CD14-positive monocyte (primary cell): ENCODE results near the gene ATG10. TPM values are rescaled to one million over a fixed set of nuclear protein-coding genes. Genes with fewer than 3 reads are reported as not detected.

ENCODE experiments used
- DNase-seq, 3 donors: peaks; one replicate each; pipeline ENCODE4 v3.0.0-alpha.2; 2011 to 2022
- H2AFZ ChIP-seq: 2 replicates; pipeline ENCODE4 v1.6.0; 2012; ENCODE audit warnings: mild to moderate bottlenecking, low read depth, low read length, inconsistent platforms; ENCODE audit not compliant: insufficient read depth, poor library complexity, severe bottlenecking
- H3K27ac ChIP-seq, 2 donors: 1 replicate in 1 of 2; 2 replicates in 1 of 2; pipeline ENCODE4 v1.5.1; 2012 to 2013; ENCODE audit warnings: low read length in 2 of 2, control low read depth in 1 of 2, inconsistent platforms in 1 of 2, low read depth in 1 of 2, mild to moderate bottlenecking in 1 of 2
- H3K27me3 ChIP-seq, 2 donors: one replicate each; pipeline versions ENCODE4 v1.6.0 to v1.6.1; 2011 to 2013; ENCODE audit warnings: low read length in 2 of 2; ENCODE audit not compliant: control insufficient read depth in 2 of 2, insufficient read depth in 2 of 2
- H3K36me3 ChIP-seq, 2 donors: replicated peaks in 1 of 2; 1 replicate in 1 of 2; 2 replicates in 1 of 2; pipeline versions ENCODE4 v1.5.1 to v1.6.1; 2012 to 2013; ENCODE audit warnings: low read length in 2 of 2, control low read depth in 1 of 2, inconsistent platforms in 1 of 2, mild to moderate bottlenecking in 1 of 2; ENCODE audit not compliant: insufficient read depth in 2 of 2, control insufficient read depth in 1 of 2
- H3K4me1 ChIP-seq, 2 donors: 1 replicate in 1 of 2; 2 replicates in 1 of 2; pipeline versions ENCODE4 v1.5.1 to v1.6.1; 2012 to 2013; ENCODE audit warnings: low read length in 2 of 2, control low read depth in 1 of 2, inconsistent platforms in 1 of 2, mild to moderate bottlenecking in 1 of 2, moderate library complexity in 1 of 2; ENCODE audit not compliant: insufficient read depth in 2 of 2, control insufficient read depth in 1 of 2
- H3K4me2 ChIP-seq: replicated peaks from 2 replicates; pipeline ENCODE3; 2012; ENCODE audit warnings: low read length, moderate library complexity, mild to moderate bottlenecking; ENCODE audit not compliant: poor library complexity, severe bottlenecking; ENCODE audit errors: extremely low read depth
- H3K4me3 ChIP-seq, 3 experiments: fragments of 200-600 bp in 1 of 3; sonication (generic) in 1 of 3; replicated peaks in 1 of 3; 1 replicate in 2 of 3; 2 replicates in 1 of 3; pipeline ENCODE4 v1.5.1; 2011 to 2013; ENCODE audit warnings: low read length in 3 of 3, mild to moderate bottlenecking in 3 of 3, control low read depth in 2 of 3, low read depth in 2 of 3, inconsistent platforms in 1 of 3, moderate library complexity in 1 of 3
- H3K79me2 ChIP-seq: 2 replicates; pipeline ENCODE4 v1.6.0; 2012; ENCODE audit warnings: mild to moderate bottlenecking, control low read depth, inconsistent platforms, low read length, moderate library complexity; ENCODE audit not compliant: insufficient read depth
- H3K9ac ChIP-seq: 2 replicates; pipeline ENCODE4 v1.6.0; 2017; ENCODE audit warnings: low read length, mild to moderate bottlenecking; ENCODE audit not compliant: insufficient read depth, poor library complexity, severe bottlenecking
- H3K9me3 ChIP-seq, 2 donors: replicated peaks in 1 of 2; 1 replicate in 1 of 2; 2 replicates in 1 of 2; pipeline versions ENCODE4 v1.5.1 to v1.6.1; 2012 to 2013; ENCODE audit warnings: low read length in 2 of 2, control low read depth in 1 of 2; ENCODE audit not compliant: control insufficient read depth in 1 of 2, insufficient read depth in 1 of 2
- H4K20me1 ChIP-seq: 2 replicates; pipeline ENCODE4 v1.6.0; 2012; ENCODE audit warnings: mild to moderate bottlenecking, low read length, control low read depth, moderate library complexity; ENCODE audit not compliant: insufficient read depth
- H3K27ac Mint-ChIP-seq, 7 donors: one replicate each; pipeline ENCODE4 v1.8.0; 2020; ENCODE audit warnings: mild to moderate bottlenecking in 7 of 7, mixed read lengths in 7 of 7, moderate library complexity in 6 of 7, inconsistent platforms in 2 of 7
- H3K27me3 Mint-ChIP-seq, 3 donors: one replicate each; pipeline ENCODE4 v1.8.0; 2021 to 2022; ENCODE audit warnings: low read depth in 3 of 3, mild to moderate bottlenecking in 3 of 3, mixed read lengths in 3 of 3, moderate library complexity in 3 of 3, inconsistent platforms in 1 of 3
- H3K36me3 Mint-ChIP-seq, 2 donors: one replicate each; pipeline ENCODE4 v1.8.0; 2020; ENCODE audit warnings: mixed read lengths in 2 of 2, inconsistent platforms in 1 of 2, mild to moderate bottlenecking in 1 of 2
- H3K4me1 Mint-ChIP-seq: one replicate; pipeline ENCODE4 v1.8.0; 2020; ENCODE audit warnings: mild to moderate bottlenecking, mixed read lengths
- H3K4me3 Mint-ChIP-seq, 2 donors: one replicate each; pipeline ENCODE4 v1.8.0; 2020; ENCODE audit warnings: mild to moderate bottlenecking in 2 of 2, mixed read lengths in 2 of 2, moderate library complexity in 1 of 2
- H3K9me3 Mint-ChIP-seq, 7 donors: one replicate each; pipeline ENCODE4 v1.8.0; 2020 to 2022; ENCODE audit warnings: mixed read lengths in 7 of 7, mild to moderate bottlenecking in 6 of 7, moderate library complexity in 6 of 7, inconsistent platforms in 2 of 7
- CTCF ChIP-seq: fragments of 200-600 bp; IDR thresholded peaks from one replicate; pipeline ENCODE4 v1.8.0; 2022; ENCODE audit warnings: antibody characterized with exemption, mild to moderate bottlenecking
- WGBS: methylation state at CpG from one replicate; pipeline ENCODE4 v1.1.5; 2013; ENCODE audit warnings: missing lambda C conversion rate; ENCODE audit not compliant: insufficient coverage; 5-methylcytosine and 5-hydroxymethylcytosine counted together
- intact Hi-C, 2 donors: fragments of 100-400 bp; cut with micrococcal nuclease; formaldehyde crosslinking; loops; one replicate each; pipeline versions ENCODE4 v1.15.0 to v1.15.1; 2023
- polyA plus RNA-seq, 3 donors: library from polyadenylated mRNA; depleted of rRNA in 1 of 3; unstranded in 2 of 3; stranded (reverse) in 1 of 3; fragments of 300-500 nt in 2 of 3; fragments of >200 nt in 1 of 3; fragmentation: Illumina TruSeq in 2 of 3; gene quantifications; 1 replicate in 2 of 3; 2 replicates in 1 of 3; pipeline ENCODE4 v1.2.3, GENCODE V29; 2012 to 2021

ATG10 gene
- polyA plus RNA-seq, 3 donors, result 2.1 to 7.9 (median 5.6) TPM

GRCh38 chr5:81924442-81924841, 47.4 kb upstream of the ATG10 start:
- H3K27me3 Mint-ChIP-seq, result peaks cover 0 to 2% (median 0%) of the 10 kb centered on the region in 3 donors
- no peak overlapping the region for H3K27ac Mint-ChIP-seq

GRCh38 chr5:81925009-81925408, 46.8 kb upstream of the ATG10 start:
- peak overlapping the region; percentile 37 for H2AFZ ChIP-seq
- no peaks in the 10 kb centered on the region for H3K27me3 ChIP-seq
- WGBS, result 98% methylated on average over 4 of the region's 4 CpGs
- H3K9me3 ChIP-seq, result no peaks in the 10 kb centered on the region
- H3K4me2 ChIP-seq, result no peak overlapping the region
- H3K36me3 Mint-ChIP-seq, result peaks cover 0 to 1% of the 10 kb centered on the region in 2 donors
- intact Hi-C loops, result no loop called here
- TF ChIP-seq CTCF, result no peak
- H3K27ac ChIP-seq, result no peak overlapping the region
- no peak overlapping the region for H3K4me3 ChIP-seq
- no peaks in the 10 kb centered on the region for H3K79me2 ChIP-seq
- no peaks in the 10 kb centered on the region for H4K20me1 ChIP-seq
- no peak for DNase-seq
- no peaks in the 10 kb centered on the region for H3K36me3 ChIP-seq
- H3K4me1 ChIP-seq, result no peaks in the 10 kb centered on the region
- no peak overlapping the region for H3K4me3 Mint-ChIP-seq
- H3K4me1 Mint-ChIP-seq, result no peaks in the 10 kb centered on the region
- peaks cover 2 to 7% (median 4%) of the 10 kb centered on the region in 7 donors for H3K9me3 Mint-ChIP-seq
- H3K9ac ChIP-seq, result no peak overlapping the region
- no peak overlapping the region for H3K27ac Mint-ChIP-seq
- peaks cover 0 to 2% (median 0%) of the 10 kb centered on the region in 3 donors for H3K27me3 Mint-ChIP-seq

More at GRCh38 chr5:81924442-81924841, 47.4 kb upstream of the ATG10 start:
- H2AFZ ChIP-seq, result no peak overlapping the region
- Mint-ChIP-seq H3K4me3 (no peak overlapping the region), H3K9me3 (peaks cover 2 to 7% (median 4%) of the 10 kb centered on the region in 7 donors), H3K36me3 (peaks cover 0 to 1% of the 10 kb centered on the region in 2 donors), H3K4me1 (no peaks in the 10 kb centered on the region)
- H3K27ac ChIP-seq, result no peak overlapping the region
- H3K36me3 ChIP-seq, result no peaks in the 10 kb centered on the region
- H3K4me3 ChIP-seq, result no peak overlapping the region
- no peaks in the 10 kb centered on the region for H3K4me1 ChIP-seq
- no peak overlapping the region for H3K4me2 ChIP-seq
- WGBS, result 100% methylated on average over 3 of the region's 4 CpGs
- DNase-seq, result no peak
- no peak for TF ChIP-seq CTCF
- no peak overlapping the region for H3K9ac ChIP-seq
- H4K20me1 ChIP-seq, result no peaks in the 10 kb centered on the region
- H3K79me2 ChIP-seq, result no peaks in the 10 kb centered on the region
- H3K9me3 ChIP-seq, result no peaks in the 10 kb centered on the region
- no peaks in the 10 kb centered on the region for H3K27me3 ChIP-seq
- intact Hi-C loops, result no loop called here
